ENCODE measurements around the gene ITPR1. TPM values are rescaled to one million over a fixed set of nuclear protein-coding genes. Genes with fewer than 3 reads are reported as not detected.

The ITPR1 gene
- total and polyA plus RNA-seq, 2 experiments from 2014 or later: 6.8 to 21.0 TPM

DNA sequence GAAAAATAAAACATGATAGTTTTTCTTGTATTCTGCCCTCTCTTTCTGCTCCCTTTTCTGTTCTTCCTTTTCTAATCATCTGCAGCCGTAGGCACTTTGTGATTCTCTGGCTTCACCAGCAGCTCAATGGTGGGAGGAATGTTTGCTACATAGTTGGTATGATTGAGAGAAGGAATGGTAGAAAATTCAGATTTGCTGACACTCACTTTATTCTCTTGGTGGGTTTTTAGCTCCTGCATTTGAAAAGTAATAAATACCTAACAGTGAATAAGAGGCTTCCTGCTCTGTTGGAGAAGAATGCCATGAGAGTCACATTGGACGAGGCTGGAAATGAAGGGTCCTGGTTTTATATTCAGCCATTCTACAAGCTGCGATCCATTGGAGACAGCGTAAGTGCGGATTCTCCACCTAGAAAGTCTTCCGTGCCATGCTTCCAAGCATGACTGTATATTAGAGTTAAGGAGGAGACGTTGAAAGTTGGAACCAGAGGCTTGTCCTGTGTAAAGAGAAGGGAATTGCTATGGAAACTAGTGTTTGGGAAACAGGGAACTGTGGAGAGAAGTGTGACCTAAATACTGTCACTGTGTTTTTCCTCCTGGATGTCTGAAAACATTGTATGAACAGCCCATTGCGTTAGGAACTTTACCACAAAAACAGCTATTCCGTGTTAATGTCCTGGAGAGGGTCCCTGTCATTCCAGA lies 148.9 kb downstream of the ITPR1 start (continued):
- TF ChIP-seq, protein P1, sequence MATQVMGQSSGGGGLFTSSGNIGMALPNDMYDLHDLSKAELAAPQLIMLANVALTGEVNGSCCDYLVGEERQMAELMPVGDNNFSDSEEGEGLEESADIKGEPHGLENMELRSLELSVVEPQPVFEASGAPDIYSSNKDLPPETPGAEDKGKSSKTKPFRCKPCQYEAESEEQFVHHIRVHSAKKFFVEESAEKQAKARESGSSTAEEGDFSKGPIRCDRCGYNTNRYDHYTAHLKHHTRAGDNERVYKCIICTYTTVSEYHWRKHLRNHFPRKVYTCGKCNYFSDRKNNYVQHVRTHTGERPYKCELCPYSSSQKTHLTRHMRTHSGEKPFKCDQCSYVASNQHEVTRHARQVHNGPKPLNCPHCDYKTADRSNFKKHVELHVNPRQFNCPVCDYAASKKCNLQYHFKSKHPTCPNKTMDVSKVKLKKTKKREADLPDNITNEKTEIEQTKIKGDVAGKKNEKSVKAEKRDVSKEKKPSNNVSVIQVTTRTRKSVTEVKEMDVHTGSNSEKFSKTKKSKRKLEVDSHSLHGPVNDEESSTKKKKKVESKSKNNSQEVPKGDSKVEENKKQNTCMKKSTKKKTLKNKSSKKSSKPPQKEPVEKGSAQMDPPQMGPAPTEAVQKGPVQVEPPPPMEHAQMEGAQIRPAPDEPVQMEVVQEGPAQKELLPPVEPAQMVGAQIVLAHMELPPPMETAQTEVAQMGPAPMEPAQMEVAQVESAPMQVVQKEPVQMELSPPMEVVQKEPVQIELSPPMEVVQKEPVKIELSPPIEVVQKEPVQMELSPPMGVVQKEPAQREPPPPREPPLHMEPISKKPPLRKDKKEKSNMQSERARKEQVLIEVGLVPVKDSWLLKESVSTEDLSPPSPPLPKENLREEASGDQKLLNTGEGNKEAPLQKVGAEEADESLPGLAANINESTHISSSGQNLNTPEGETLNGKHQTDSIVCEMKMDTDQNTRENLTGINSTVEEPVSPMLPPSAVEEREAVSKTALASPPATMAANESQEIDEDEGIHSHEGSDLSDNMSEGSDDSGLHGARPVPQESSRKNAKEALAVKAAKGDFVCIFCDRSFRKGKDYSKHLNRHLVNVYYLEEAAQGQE (IDR thresholded peaks at IDR 0.05; ENCODE audit: unreplicated experiment): no peak
- no peak for TF ChIP-seq ZNF114 (CRISPR knock-in tag; IDR thresholded peaks at IDR 0.05)
- TF ChIP-seq NANOG (IDR thresholded peaks at IDR 0.05; ENCODE audit: borderline replicate concordance): no peak
- no peak for TF ChIP-seq JUNB (IDR thresholded peaks at IDR 0.05; ENCODE audit: unreplicated experiment)
- no peak for TF ChIP-seq EZH2 (IDR thresholded peaks at IDR 0.05; ENCODE audit: low read depth, unreplicated experiment)
- no peak for TF ChIP-seq EZH2phosphoT487 (IDR thresholded peaks at IDR 0.05; ENCODE audit: unreplicated experiment)

- no peak for ATAC-seq
- Mint-ChIP-seq H3K4me1 (no peaks in the 10 kb centered on the region), H3K9me3 (no peaks in the 10 kb centered on the region), H3K27ac (no peak overlapping the region), H3K27me3 (ENCODE audit: insufficient read depth, low read depth, poor library complexity) (peaks cover 3% of the 10 kb centered on the region), H3K4me3 (no peak overlapping the region), H3K36me3 (ENCODE audit: low read depth) (no peaks in the 10 kb centered on the region)
- H3K9me2 ChIP-seq (ENCODE audit: insufficient read depth): no peaks in the 10 kb centered on the region
- DNase-seq (ENCODE audit: low spot score): no peak
- H2AFZ ChIP-seq: no peak overlapping the region
- peaks cover 5% of the 10 kb centered on the region; the same call in 1 of the 2 replicates for H3K36me3 ChIP-seq (ENCODE audit: insufficient read depth)
- no peak for TF ChIP-seq POLR2AphosphoS5 (IDR thresholded peaks at IDR 0.05; ENCODE audit: low read depth)
- TF ChIP-seq, protein P2, sequence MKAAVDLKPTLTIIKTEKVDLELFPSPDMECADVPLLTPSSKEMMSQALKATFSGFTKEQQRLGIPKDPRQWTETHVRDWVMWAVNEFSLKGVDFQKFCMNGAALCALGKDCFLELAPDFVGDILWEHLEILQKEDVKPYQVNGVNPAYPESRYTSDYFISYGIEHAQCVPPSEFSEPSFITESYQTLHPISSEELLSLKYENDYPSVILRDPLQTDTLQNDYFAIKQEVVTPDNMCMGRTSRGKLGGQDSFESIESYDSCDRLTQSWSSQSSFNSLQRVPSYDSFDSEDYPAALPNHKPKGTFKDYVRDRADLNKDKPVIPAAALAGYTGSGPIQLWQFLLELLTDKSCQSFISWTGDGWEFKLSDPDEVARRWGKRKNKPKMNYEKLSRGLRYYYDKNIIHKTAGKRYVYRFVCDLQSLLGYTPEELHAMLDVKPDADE (IDR thresholded peaks at IDR 0.05): no peak
- H3K79me2 ChIP-seq (replicated peaks; ENCODE audit: insufficient read depth): no peaks in the 10 kb centered on the region
- no peak overlapping the region for H3K27ac ChIP-seq (ENCODE audit: low read depth)
- no peak overlapping the region for H3K4me2 ChIP-seq
- no peaks in the 10 kb centered on the region for H3K27me3 ChIP-seq (ENCODE audit: insufficient read depth)
- H4K20me1 ChIP-seq (replicated peaks; ENCODE audit: insufficient read depth): no peaks in the 10 kb centered on the region; the same call in 1 of the 2 replicates
- no peaks in the 10 kb centered on the region for H3F3A ChIP-seq (replicated peaks; ENCODE audit: low read depth)
- H3K4me1 ChIP-seq (ENCODE audit: insufficient read depth): no peaks in the 10 kb centered on the region
- no peak overlapping the region for H3K4me3 ChIP-seq
Measured at GRCh38 chr3:4642611-4643010, 149.5 kb downstream of the ITPR1 start.

All from GM23338 (cell line).